HG03571 (cell line): ENCODE data around the gene BABAM2.

Experiments
- ATAC-seq: cut with Tn5 transposase; IDR thresholded peaks from one replicate; pipeline ENCODE4 v1.9.1; 2021; ENCODE audit not compliant: unreplicated experiment

BABAM2 gene

GRCh38 chr2:28336982-28337627 lies 446.6 kb downstream of the BABAM2 start:
- ATAC-seq = no peak

GRCh38 chr2:28338046-28338817 lies 447.7 kb downstream of the BABAM2 start:
- ATAC-seq = no peak

GRCh38 chr2:28338831-28339321 lies 448.3 kb downstream of the BABAM2 start:
- no peak for ATAC-seq

- no peak for ATAC-seq
These were observed 449.1 kb downstream of the BABAM2 start for GRCh38 chr2:28339516-28340175.

GRCh38 chr2:28340312-28341202 lies 450.0 kb downstream of the BABAM2 start:
- no peak for ATAC-seq

- ATAC-seq = no peak
These were observed 450.8 kb downstream of the BABAM2 start for GRCh38 chr2:28341208-28341891.

- ATAC-seq = no peak
These were observed 451.8 kb downstream of the BABAM2 start for GRCh38 chr2:28342081-28342967.

- no peak for ATAC-seq
These were observed 452.8 kb downstream of the BABAM2 start for GRCh38 chr2:28343184-28343942.

GRCh38 chr2:28343971-28344715 lies 453.6 kb downstream of the BABAM2 start:
- ATAC-seq = no peak

- no peak for ATAC-seq
These were observed 454.3 kb downstream of the BABAM2 start for GRCh38 chr2:28344756-28345373.

- ATAC-seq = no peak
These were observed 455.1 kb downstream of the BABAM2 start for GRCh38 chr2:28345619-28346018.

- ATAC-seq = no peak
These were observed 456.1 kb downstream of the BABAM2 start for GRCh38 chr2:28346587-28346986.

GRCh38 chr2:28347193-28347592 lies 456.7 kb downstream of the BABAM2 start:
- ATAC-seq = no peak

- no peak for ATAC-seq
These were observed 457.1 kb downstream of the BABAM2 start for GRCh38 chr2:28347596-28347995.

- no peak for ATAC-seq
These were observed 457.6 kb downstream of the BABAM2 start for GRCh38 chr2:28348149-28348567.

- no peak for ATAC-seq
These were observed 458.4 kb downstream of the BABAM2 start for GRCh38 chr2:28348921-28349320.

- ATAC-seq = no peak
These were observed 459.1 kb downstream of the BABAM2 start for GRCh38 chr2:28349546-28350165.
